Measurements from ENCODE around the gene OSBPL10. TPM values are rescaled to one million over a fixed set of nuclear protein-coding genes. Genes with fewer than 3 reads are reported as not detected.

Gene OSBPL10
- polyA plus RNA-seq, 2 of the 4 experiments (the other 2 are of a cell fraction): 9.2 to 17.0 TPM

- ChIA-PET CTCF (interaction anchor here (0.6 to 0.9 kb wide), 3 partner anchors 20 to 162 kb away, joined by 3 to 6 read pairs (median 4); no protein-coding TSS in a partner anchor), POLR2A (interaction anchor here (1.2 kb wide), 1 partner anchor 14 kb away, joined by 5 read pairs; the partner anchor contains the start of genes OSBPL10 and ZNF860)
- ATAC-seq: no peak
- H3K4me3 ChIP-seq: no peak overlapping the region
- peaks cover 63% of the 10 kb centered on the region for H3K4me1 ChIP-seq
- H3K4me2 ChIP-seq: peak overlapping the region; percentile 88
- H3K27ac ChIP-seq: peak overlapping the region; percentile 71 to 87
- peak; percentile 68 for FAIRE-seq
- 65% methylated on average over 4 of the region's 4 CpGs for WGBS (ENCODE audit: missing lambda C conversion rate)
- TF ChIP-seq HEYL (CRISPR knock-in tag; IDR thresholded peaks at IDR 0.05) (no peak), SMC3 (IDR thresholded peaks at IDR 0.05) (no peak), EHF (CRISPR knock-in tag; IDR thresholded peaks at IDR 0.05) (no peak), MAFK (IDR thresholded peaks at IDR 0.05; ENCODE audit: partially characterized antibody) (no peak), PBX3 (IDR thresholded peaks at IDR 0.05) (no peak), KDM5A (IDR thresholded peaks at IDR 0.05) (no peak), CHD4 (IDR thresholded peaks at IDR 0.05; ENCODE audit: borderline replicate concordance) (no peak), TFCP2L1 (CRISPR knock-in tag; IDR thresholded peaks at IDR 0.05) (no peak)
- no peak for DNase-seq (ENCODE audit: low read depth in 1 of 2, low spot score in 1 of 2)
- no peaks in the 10 kb centered on the region for H3K9me3 ChIP-seq
Observed at GRCh38 chr3:31966978-31967591, 14.0 kb downstream of the OSBPL10 start.

DNA sequence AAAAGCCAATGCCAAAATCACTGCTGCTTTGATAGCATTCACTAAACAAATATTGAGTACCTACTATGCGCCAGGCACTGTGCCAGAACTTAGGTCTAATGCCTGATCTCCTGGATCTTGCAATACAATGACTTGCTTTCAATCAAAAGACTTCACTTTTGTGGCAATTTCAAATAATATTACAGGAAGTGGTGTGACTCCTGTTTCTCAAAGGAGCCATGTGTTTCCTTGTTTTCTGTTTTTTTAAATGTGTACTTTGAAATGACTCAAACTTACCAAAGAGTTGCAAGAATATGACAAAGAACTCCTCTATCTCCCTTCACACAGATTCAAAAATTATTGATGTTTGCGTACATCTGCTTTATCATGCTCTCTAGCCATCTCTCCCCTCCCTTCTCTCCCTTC, 18.3 kb downstream of the OSBPL10 start:
- CTCF ChIA-PET: interaction anchor here (1.0 kb wide), 1 partner anchor 13 kb away, joined by 3 read pairs; no protein-coding TSS in a partner anchor
- POLR2A ChIA-PET: no interaction called here
- peak in 1 of 2 experiments; percentile 55 for DNase-seq (ENCODE audit: low read depth in 1 of 2, low spot score in 1 of 2)
- peak; percentile 90 for FAIRE-seq
- ATAC-seq: peak; percentile 46 to 55; a peak in 4 of 6 replicates
- Histone ChIP-seq H3K4me2 (peak overlapping the region; percentile 42), H3K4me3 (no peak overlapping the region), H3K9me3 (no peaks in the 10 kb centered on the region), H3K4me1 (peaks cover 77% of the 10 kb centered on the region), H3K27ac (peak overlapping the region; percentile 58 to 74)
- TF ChIP-seq EHF (CRISPR knock-in tag; IDR thresholded peaks at IDR 0.05) (no peak), FOXS1 (CRISPR knock-in tag; IDR thresholded peaks at IDR 0.05) (no peak), EHMT2 (IDR thresholded peaks at IDR 0.05; ENCODE audit: low read depth) (no peak), JUNB (IDR thresholded peaks at IDR 0.05) (peak; percentile 26; the same call in 1 of the 2 replicates), NR3C1 (IDR thresholded peaks at IDR 0.05) (no peak), FOSL2 (IDR thresholded peaks at IDR 0.05) (no peak), FOSL2 (CRISPR knock-in tag; IDR thresholded peaks at IDR 0.05) (peak; percentile 63), CEBPB (IDR thresholded peaks at IDR 0.05) (peak in 1 of 2 experiments; percentile 46; a peak in 1 of 4 replicates)
- TF ChIP-seq, protein P1, sequence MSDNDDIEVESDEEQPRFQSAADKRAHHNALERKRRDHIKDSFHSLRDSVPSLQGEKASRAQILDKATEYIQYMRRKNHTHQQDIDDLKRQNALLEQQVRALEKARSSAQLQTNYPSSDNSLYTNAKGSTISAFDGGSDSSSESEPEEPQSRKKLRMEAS (IDR thresholded peaks at IDR 0.05): peak; percentile 62
- WGBS (ENCODE audit: missing lambda C conversion rate): 31% methylated on average over 2 of the region's 2 CpGs

- Histone ChIP-seq H3K4me2 (peak overlapping the region; percentile 80), H3K27ac (peak overlapping the region; percentile 71 to 74), H3K4me1 (peaks cover 58% of the 10 kb centered on the region), H3K4me3 (peak overlapping the region; percentile 22; the same call in 1 of the 3 replicates), H3K9me3 (peaks cover 7% of the 10 kb centered on the region)
- 2% methylated on average over 4 of the region's 4 CpGs for WGBS (ENCODE audit: missing lambda C conversion rate)
- ChIA-PET POLR2A (interaction anchor here (0.6 to 1.4 kb wide), 2 partner anchors 20 to 58 kb away, joined by 3 to 4 read pairs; no protein-coding TSS in a partner anchor), CTCF (interaction anchor here (0.6 to 1.9 kb wide), 5 partner anchors 9 to 216 kb away, joined by 4 to 8 read pairs (median 5); no protein-coding TSS in a partner anchor)
- DNase-seq (ENCODE audit: low read depth in 1 of 2, low spot score in 1 of 2) (peak; percentile 50 to 76), FAIRE-seq (peak; percentile 54), ATAC-seq (peak; percentile 74 to 90)
- TF ChIP-seq FOSL2 (IDR thresholded peaks at IDR 0.05) (no peak), FOSL2 (CRISPR knock-in tag; IDR thresholded peaks at IDR 0.05) (peak; percentile 46; the same call in 1 of the 2 replicates), EHMT2 (IDR thresholded peaks at IDR 0.05; ENCODE audit: low read depth) (0 out of 2 replicates have a peak, but pooled peaks have one; percentile 38), JUN (IDR thresholded peaks at IDR 0.05) (0 out of 5 replicates have a peak, but pooled peaks of 1 of the 2 experiments have one; percentile 25), ZFP36 (IDR thresholded peaks at IDR 0.05; ENCODE audit: borderline replicate concordance, partially characterized antibody) (no peak), PBX3 (IDR thresholded peaks at IDR 0.05) (no peak), RNF2 (IDR thresholded peaks at IDR 0.05; ENCODE audit: borderline replicate concordance, low read depth) (no peak)
- TF ChIP-seq, protein P2, sequence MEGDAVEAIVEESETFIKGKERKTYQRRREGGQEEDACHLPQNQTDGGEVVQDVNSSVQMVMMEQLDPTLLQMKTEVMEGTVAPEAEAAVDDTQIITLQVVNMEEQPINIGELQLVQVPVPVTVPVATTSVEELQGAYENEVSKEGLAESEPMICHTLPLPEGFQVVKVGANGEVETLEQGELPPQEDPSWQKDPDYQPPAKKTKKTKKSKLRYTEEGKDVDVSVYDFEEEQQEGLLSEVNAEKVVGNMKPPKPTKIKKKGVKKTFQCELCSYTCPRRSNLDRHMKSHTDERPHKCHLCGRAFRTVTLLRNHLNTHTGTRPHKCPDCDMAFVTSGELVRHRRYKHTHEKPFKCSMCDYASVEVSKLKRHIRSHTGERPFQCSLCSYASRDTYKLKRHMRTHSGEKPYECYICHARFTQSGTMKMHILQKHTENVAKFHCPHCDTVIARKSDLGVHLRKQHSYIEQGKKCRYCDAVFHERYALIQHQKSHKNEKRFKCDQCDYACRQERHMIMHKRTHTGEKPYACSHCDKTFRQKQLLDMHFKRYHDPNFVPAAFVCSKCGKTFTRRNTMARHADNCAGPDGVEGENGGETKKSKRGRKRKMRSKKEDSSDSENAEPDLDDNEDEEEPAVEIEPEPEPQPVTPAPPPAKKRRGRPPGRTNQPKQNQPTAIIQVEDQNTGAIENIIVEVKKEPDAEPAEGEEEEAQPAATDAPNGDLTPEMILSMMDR (IDR thresholded peaks at IDR 0.05): no peak; the same call in 2 of the 3 replicates
- TF ChIP-seq, protein P1 (IDR thresholded peaks at IDR 0.05): 0 out of 2 replicates have a peak, but pooled peaks have one; percentile 27
Observed at GRCh38 chr3:31960793-31961431, 20.1 kb downstream of the OSBPL10 start.

All from A549 (cell line).